ENCODE measurements around the gene SP140L.
"Not testable (repeated sequence)": the region's sequence is repeated elsewhere in the genome, so short reads cannot be mapped to it uniquely, and the experiment has no call there.

SP140L gene

GRCh38 chr2:230326453-230327417 lies at the start of gene SP140L:
SP140L (plus strand) TSS chr2:230327193; CDS start chr2:230327270, 77 bp downstream.
- peak; percentile 56 for DNase-seq (ENCODE audit: low spot score)

GRCh38 chr2:230282936-230283335 lies 44.1 kb upstream of the SP140L start:
- no peak for DNase-seq (ENCODE audit: low spot score)

- no peak for DNase-seq (ENCODE audit: low spot score)
Measured at GRCh38 chr2:230286048-230286447, 40.9 kb upstream of the SP140L start.

- not testable (repeated sequence) for DNase-seq (ENCODE audit: low spot score)
Measured at GRCh38 chr2:230289311-230289710, 37.7 kb upstream of the SP140L start.

GRCh38 chr2:230295192-230295591 lies 31.8 kb upstream of the SP140L start:
- DNase-seq (ENCODE audit: low spot score), result no peak

- no peak for DNase-seq (ENCODE audit: low spot score)
Measured at GRCh38 chr2:230296917-230297316, 30.1 kb upstream of the SP140L start.

- DNase-seq (ENCODE audit: low spot score), result no peak
Measured at GRCh38 chr2:230299618-230300017, 27.4 kb upstream of the SP140L start.

GRCh38 chr2:230305416-230306275 lies 21.3 kb upstream of the SP140L start:
- DNase-seq (ENCODE audit: low spot score), result no peak

GRCh38 chr2:230306474-230306873 lies 20.5 kb upstream of the SP140L start:
- DNase-seq (ENCODE audit: low spot score), result no peak

GRCh38 chr2:230307485-230307884 lies 19.5 kb upstream of the SP140L start:
- no peak for DNase-seq (ENCODE audit: low spot score)

- no peak for DNase-seq (ENCODE audit: low spot score)
Measured at GRCh38 chr2:230308402-230309000, 18.5 kb upstream of the SP140L start.

- not testable (repeated sequence) for DNase-seq (ENCODE audit: low spot score)
Measured at GRCh38 chr2:230310792-230311191, 16.2 kb upstream of the SP140L start.

GRCh38 chr2:230311634-230312033 lies 15.4 kb upstream of the SP140L start:
- not testable (repeated sequence) for DNase-seq (ENCODE audit: low spot score)

GRCh38 chr2:230312638-230313037 lies 14.4 kb upstream of the SP140L start:
- no peak for DNase-seq (ENCODE audit: low spot score)

GRCh38 chr2:230317366-230317765 lies 9.6 kb upstream of the SP140L start:
- no peak for DNase-seq (ENCODE audit: low spot score)

- DNase-seq (ENCODE audit: low spot score), result no peak
Measured at GRCh38 chr2:230318190-230319121, 8.5 kb upstream of the SP140L start.

GRCh38 chr2:230319211-230319862 lies 7.7 kb upstream of the SP140L start:
- no peak for DNase-seq (ENCODE audit: low spot score)

GRCh38 chr2:230321031-230321430 lies 6.0 kb upstream of the SP140L start:
- no peak for DNase-seq (ENCODE audit: low spot score)

GRCh38 chr2:230322561-230323384 lies 4.2 kb upstream of the SP140L start:
- DNase-seq (ENCODE audit: low spot score), result no peak
